SH-SY5Y (cell line): Measurements from ENCODE around the gene PHACTR2.

Experiments
- GATA2 ChIP-seq: IDR thresholded peaks from 2 replicates; pipeline ENCODE4 v1.6.1; 2011; ENCODE audit warnings: mild to moderate bottlenecking, low read depth, low read length
- GATA3 ChIP-seq: IDR thresholded peaks from 2 replicates; pipeline ENCODE4 v1.6.1; 2011; ENCODE audit warnings: low read depth, mild to moderate bottlenecking, low read length, moderate library complexity

- no peak for TF ChIP-seq GATA3
- no peak for TF ChIP-seq GATA2
Observed at GRCh38 chr6:143742955-143743255, 65.1 kb downstream of the PHACTR2 start.
